ENCODE data around the gene NMBR.

NMBR gene

GRCh38 chr6:142146828-142147662 lies at the start of gene NMBR, which contains the start of gene VTA1:
Gene NMBR (minus strand): TSS chr6:142147122. CDS start chr6:142088658, 58,464 bp downstream.
Gene VTA1 (plus strand): TSS chr6:142147263. CDS start chr6:142147288, 25 bp downstream.
- Histone ChIP-seq H4K20me1 (ENCODE audit: low read depth, low read length) (peaks cover 16% of the 10 kb centered on the region; the same call in 1 of the 2 replicates), H3K36me3 (ENCODE audit: low read length) (0 out of 2 replicates have a peak, but pooled peaks cover 4% of the 10 kb centered on the region), H3K79me2 (ENCODE audit: insufficient read depth, low read length) (peaks cover 50% of the 10 kb centered on the region), H3K4me2 (ENCODE audit: low read depth, low read length, poor library complexity, severe bottlenecking) (peak within 1 kb of the TSS; percentile 98), H3K27ac (ENCODE audit: low read depth, low read length) (peak within 1 kb of the TSS; percentile 43), H3K9me3 (ENCODE audit: insufficient read depth, low read length) (no peaks in the 10 kb centered on the region), H3F3A (ENCODE audit: insufficient read depth) (0 out of 2 replicates have a peak, but pooled peaks cover 3% of the 10 kb centered on the region), H3K9ac (ENCODE audit: low read length) (peak within 1 kb of the TSS; percentile 74), H2AFZ (ENCODE audit: low read depth, low read length, severe bottlenecking) (peak within 1 kb of the TSS; percentile 100), H3K9me2 (replicated peaks; ENCODE audit: insufficient read depth, low read length) (no peaks in the 10 kb centered on the region), H3K27me3 (ENCODE audit: low read length) (no peaks in the 10 kb centered on the region), H3K4me3 (ENCODE audit: insufficient read depth, low read length, poor library complexity, severe bottlenecking) (peak within 1 kb of the TSS; percentile 98)
- TF ChIP-seq EZH2phosphoT487 (conservative IDR thresholded peaks at IDR 0.05; ENCODE audit: low read length), result no peak
- TF ChIP-seq CTCF (IDR thresholded peaks at IDR 0.05; ENCODE audit: insufficient read depth, low read length, poor library complexity, severe bottlenecking), result peak; percentile 73

GRCh38 chr6:142195862-142196541 lies 49.1 kb upstream of the NMBR start:
- peaks cover 4% of the 10 kb centered on the region; the same call in 1 of the 2 replicates for H3K79me2 ChIP-seq (ENCODE audit: insufficient read depth, low read length)
- no peak overlapping the region for H3K4me3 ChIP-seq (ENCODE audit: insufficient read depth, low read length, poor library complexity, severe bottlenecking)
- H3F3A ChIP-seq (ENCODE audit: insufficient read depth), result 0 out of 2 replicates have a peak, but pooled peaks cover 3% of the 10 kb centered on the region
- TF ChIP-seq CTCF (IDR thresholded peaks at IDR 0.05; ENCODE audit: insufficient read depth, low read length, poor library complexity, severe bottlenecking) (no peak), EZH2phosphoT487 (conservative IDR thresholded peaks at IDR 0.05; ENCODE audit: low read length) (no peak)
- H3K27me3 ChIP-seq (ENCODE audit: low read length), result no peaks in the 10 kb centered on the region
- no peaks in the 10 kb centered on the region for H4K20me1 ChIP-seq (ENCODE audit: low read depth, low read length)
- H3K4me2 ChIP-seq (ENCODE audit: low read depth, low read length, poor library complexity, severe bottlenecking), result no peak overlapping the region
- H2AFZ ChIP-seq (ENCODE audit: low read depth, low read length, severe bottlenecking), result no peak overlapping the region
- no peak overlapping the region for H3K27ac ChIP-seq (ENCODE audit: low read depth, low read length)
- no peak overlapping the region for H3K9ac ChIP-seq (ENCODE audit: low read length)
- no peaks in the 10 kb centered on the region for H3K9me3 ChIP-seq (ENCODE audit: insufficient read depth, low read length)
- peaks cover 11% of the 10 kb centered on the region; the same call in 1 of the 2 replicates for H3K36me3 ChIP-seq (ENCODE audit: low read length)
- H3K9me2 ChIP-seq (replicated peaks; ENCODE audit: insufficient read depth, low read length), result no peaks in the 10 kb centered on the region

- TF ChIP-seq CTCF (IDR thresholded peaks at IDR 0.05; ENCODE audit: insufficient read depth, low read length, poor library complexity, severe bottlenecking) (no peak), EZH2phosphoT487 (conservative IDR thresholded peaks at IDR 0.05; ENCODE audit: low read length) (no peak)
- Histone ChIP-seq H3K79me2 (ENCODE audit: insufficient read depth, low read length) (peaks cover 4% of the 10 kb centered on the region; the same call in 1 of the 2 replicates), H3K4me2 (ENCODE audit: low read depth, low read length, poor library complexity, severe bottlenecking) (no peak overlapping the region), H3K4me3 (ENCODE audit: insufficient read depth, low read length, poor library complexity, severe bottlenecking) (no peak overlapping the region), H3K9me2 (replicated peaks; ENCODE audit: insufficient read depth, low read length) (no peaks in the 10 kb centered on the region), H3K9ac (ENCODE audit: low read length) (no peak overlapping the region), H3F3A (ENCODE audit: insufficient read depth) (0 out of 2 replicates have a peak, but pooled peaks cover 3% of the 10 kb centered on the region), H3K36me3 (ENCODE audit: low read length) (peaks cover 10% of the 10 kb centered on the region; the same call in 1 of the 2 replicates), H2AFZ (ENCODE audit: low read depth, low read length, severe bottlenecking) (no peak overlapping the region), H3K27ac (ENCODE audit: low read depth, low read length) (no peak overlapping the region), H3K9me3 (ENCODE audit: insufficient read depth, low read length) (no peaks in the 10 kb centered on the region), H4K20me1 (ENCODE audit: low read depth, low read length) (no peaks in the 10 kb centered on the region), H3K27me3 (ENCODE audit: low read length) (no peaks in the 10 kb centered on the region)
Observed at GRCh38 chr6:142193621-142194020, 46.7 kb upstream of the NMBR start.
